PC-3 (cell line): Measurements from ENCODE around the gene DSCAM. TPM values are rescaled to one million over a fixed set of nuclear protein-coding genes. Genes with fewer than 3 reads are reported as not detected.

Experiments used
- ATAC-seq: fragments of 200-7000 bp; cut with Tn5 transposase; 2 replicates; pipeline ENCODE4 v1.9.1; 2020; ENCODE audit warnings: mild to moderate bottlenecking, moderate library complexity
- BruUV-seq: library from RNA; stranded (reverse); fragments of 400-500 nt; replicated peaks from 2 replicates; lab custom pipeline; 2021; lab: Mats Ljungman, UMichigan
- CTCF ChIA-PET: fragments of 300-600 bp; sonication (Branson Sonifier 250); formaldehyde crosslinking; loops from one replicate; lab custom pipeline; 2022; ENCODE audit warnings: antibody characterized with exemption; lab: Charles Lee
- POLR2A ChIA-PET: fragments of 300-600 bp; sonication (Branson Sonifier 250); formaldehyde crosslinking; loops from one replicate; lab custom pipeline; 2022; ENCODE audit warnings: antibody characterized with exemption; ENCODE audit not compliant: unreplicated experiment; lab: Charles Lee
- DNase-seq: peaks from one replicate; pipeline ENCODE4 v3.0.0-alpha.2; 2015
- H2AFZ ChIP-seq: fragments of 300-600 bp; sonication (generic); 2 replicates; pipeline ENCODE4 v1.6.0; 2016; ENCODE audit warnings: antibody characterized with exemption, low read length
- H3F3A ChIP-seq: fragments of 300-600 bp; sonication (generic); one replicate; pipeline ENCODE4 v1.6.0; 2017; ENCODE audit warnings: antibody characterized with exemption, low read length, control low read depth, mild to moderate bottlenecking; ENCODE audit not compliant: unreplicated experiment
- H3K27ac ChIP-seq: fragments of 300-600 bp; sonication (generic); 2 replicates; pipeline ENCODE4 v1.5.1; 2016; ENCODE audit warnings: mild to moderate bottlenecking, low read length
- H3K27me3 ChIP-seq: fragments of 300-600 bp; sonication (generic); 2 replicates; pipeline ENCODE4 v1.6.1; 2016; ENCODE audit warnings: low read length, mixed read lengths
- H3K36me3 ChIP-seq: fragments of 300-600 bp; sonication (generic); 2 replicates; pipeline ENCODE4 v1.6.1; 2016; ENCODE audit warnings: low read depth, mixed run types, low read length, mixed read lengths
- H3K4me1 ChIP-seq: fragments of 300-600 bp; sonication (generic); 2 replicates; pipeline ENCODE4 v1.5.1; 2016; ENCODE audit warnings: low read length; ENCODE audit not compliant: insufficient read depth
- H3K4me2 ChIP-seq: fragments of 300-600 bp; sonication (generic); 2 replicates; pipeline ENCODE4 v1.6.0; 2016; ENCODE audit warnings: low read length
- H3K4me3 ChIP-seq: fragments of 300-600 bp; sonication (generic); 2 replicates; pipeline ENCODE4 v1.5.1; 2016; ENCODE audit warnings: mild to moderate bottlenecking, low read length, mixed read lengths
- H3K79me2 ChIP-seq: fragments of 300-600 bp; sonication (generic); 2 replicates; pipeline ENCODE4 v1.6.1; 2017; ENCODE audit warnings: low read length, mixed read lengths
- H3K9ac ChIP-seq: fragments of 300-600 bp; sonication (generic); 2 replicates; pipeline ENCODE4 v1.6.0; 2016; ENCODE audit warnings: mild to moderate bottlenecking, low read length
- H3K9me2 ChIP-seq: fragments of 300-600 bp; sonication (generic); replicated peaks from 2 replicates; pipeline ENCODE4 v1.6.1; 2016; ENCODE audit warnings: mixed run types, low read length, mixed read lengths
- H3K9me3 ChIP-seq: fragments of 300-600 bp; sonication (generic); 2 replicates; pipeline ENCODE4 v1.6.1; 2016; ENCODE audit warnings: low read length, mixed read lengths
- H4K20me1 ChIP-seq: fragments of 300-600 bp; sonication (generic); 2 replicates; pipeline ENCODE4 v1.6.1; 2016; ENCODE audit warnings: low read length, mixed read lengths
- CTCF ChIP-seq: fragments of 300-600 bp; sonication (generic); conservative IDR thresholded peaks from 2 replicates; pipeline ENCODE4 v1.5.1; 2017; ENCODE audit warnings: antibody characterized with exemption, low read depth, mild to moderate bottlenecking, low read length
- EZH2 ChIP-seq: fragments of 300-600 bp; sonication (generic); IDR thresholded peaks from one replicate; pipeline ENCODE4 v1.6.1; 2017; ENCODE audit warnings: antibody characterized with exemption, mild to moderate bottlenecking, low read length; ENCODE audit not compliant: unreplicated experiment
- EZH2phosphoT487 ChIP-seq: fragments of 300-600 bp; sonication (generic); IDR thresholded peaks from 2 replicates; pipeline ENCODE4 v1.6.1; 2018; ENCODE audit warnings: mild to moderate bottlenecking, antibody characterized with exemption, low read length, borderline replicate concordance
- intact Hi-C: fragments of 100-400 bp; cut with micrococcal nuclease; formaldehyde crosslinking; loops from 2 replicates; pipeline ENCODE4 v1.9.0; 2023
- total RNA-seq: library from RNA; depleted of rRNA; stranded (reverse); fragments of >200 nt; gene quantifications from 2 replicates; pipeline ENCODE4 v1.2.3, GENCODE V29; 2014

DSCAM gene
- total RNA-seq, 1 experiment from 2014 or later = not detected

GRCh38 chr21:40356644-40357043, 490.3 kb downstream of the DSCAM start:
- Histone ChIP-seq H3K79me2 (no peaks in the 10 kb centered on the region), H3K27me3 (no peaks in the 10 kb centered on the region), H3K9me2 (no peaks in the 10 kb centered on the region), H2AFZ (no peak overlapping the region), H4K20me1 (no peaks in the 10 kb centered on the region), H3F3A (no peaks in the 10 kb centered on the region), H3K4me1 (no peaks in the 10 kb centered on the region), H3K9ac (no peak overlapping the region), H3K9me3 (peaks cover 22% of the 10 kb centered on the region), H3K4me3 (no peak overlapping the region), H3K27ac (no peak overlapping the region), H3K36me3 (no peaks in the 10 kb centered on the region), H3K4me2 (no peak overlapping the region)
- ChIA-PET POLR2A (no interaction called here), CTCF (no interaction called here)
- no peak for ATAC-seq
- intact Hi-C loops = no loop called here
- TF ChIP-seq CTCF = no peak
- no peak for TF ChIP-seq EZH2phosphoT487
- no peak for TF ChIP-seq EZH2
- BruUV-seq = no TSS peak
- no peak for DNase-seq

- Histone ChIP-seq H3K4me2 (no peak overlapping the region), H3F3A (no peaks in the 10 kb centered on the region), H2AFZ (no peak overlapping the region), H3K4me3 (no peak overlapping the region), H3K9me2 (no peaks in the 10 kb centered on the region), H4K20me1 (no peaks in the 10 kb centered on the region), H3K9me3 (peaks cover 25% of the 10 kb centered on the region), H3K4me1 (no peaks in the 10 kb centered on the region), H3K9ac (no peak overlapping the region), H3K27me3 (no peaks in the 10 kb centered on the region), H3K27ac (no peak overlapping the region), H3K36me3 (no peaks in the 10 kb centered on the region), H3K79me2 (no peaks in the 10 kb centered on the region)
- TF ChIP-seq EZH2 (no peak), CTCF (no peak), EZH2phosphoT487 (no peak)
- CTCF ChIA-PET = no interaction called here
- POLR2A ChIA-PET = interaction anchor here (0.6 kb wide), 1 partner anchor 50 kb away, joined by 7 read pairs; no protein-coding TSS in a partner anchor
- DNase-seq (no peak), ATAC-seq (no peak)
- intact Hi-C loops = no loop called here
- BruUV-seq = no TSS peak
These were observed 491.9 kb downstream of the DSCAM start for GRCh38 chr21:40355076-40355475.

GRCh38 chr21:40351006-40351405, 496.0 kb downstream of the DSCAM start:
- ChIA-PET POLR2A (no interaction called here), CTCF (no interaction called here)
- H3K9me2 ChIP-seq = no peaks in the 10 kb centered on the region
- BruUV-seq = no TSS peak
- H2AFZ ChIP-seq = no peak overlapping the region
- H3K4me2 ChIP-seq = no peak overlapping the region
- H3F3A ChIP-seq = no peaks in the 10 kb centered on the region
- no peaks in the 10 kb centered on the region for H3K79me2 ChIP-seq
- H4K20me1 ChIP-seq = no peaks in the 10 kb centered on the region
- H3K27me3 ChIP-seq = no peaks in the 10 kb centered on the region
- no peak overlapping the region for H3K9ac ChIP-seq
- no peak overlapping the region for H3K4me3 ChIP-seq
- TF ChIP-seq EZH2 (no peak), EZH2phosphoT487 (no peak), CTCF (no peak)
- no peak for ATAC-seq
- H3K4me1 ChIP-seq = no peaks in the 10 kb centered on the region
- intact Hi-C loops = no loop called here
- H3K36me3 ChIP-seq = no peaks in the 10 kb centered on the region
- peaks cover 20% of the 10 kb centered on the region for H3K9me3 ChIP-seq
- DNase-seq = no peak
- H3K27ac ChIP-seq = no peak overlapping the region
